ENCODE measurements around the gene ATL1.
"Not testable (repeated sequence)": the region's sequence is repeated elsewhere in the genome, so short reads cannot be mapped to it uniquely, and the experiment has no call there.

The ATL1 gene

GRCh38 chr14:50658203-50658602, 98.3 kb downstream of the ATL1 start:
- DNase-seq (ENCODE audit: low read depth) = no peak

DNA sequence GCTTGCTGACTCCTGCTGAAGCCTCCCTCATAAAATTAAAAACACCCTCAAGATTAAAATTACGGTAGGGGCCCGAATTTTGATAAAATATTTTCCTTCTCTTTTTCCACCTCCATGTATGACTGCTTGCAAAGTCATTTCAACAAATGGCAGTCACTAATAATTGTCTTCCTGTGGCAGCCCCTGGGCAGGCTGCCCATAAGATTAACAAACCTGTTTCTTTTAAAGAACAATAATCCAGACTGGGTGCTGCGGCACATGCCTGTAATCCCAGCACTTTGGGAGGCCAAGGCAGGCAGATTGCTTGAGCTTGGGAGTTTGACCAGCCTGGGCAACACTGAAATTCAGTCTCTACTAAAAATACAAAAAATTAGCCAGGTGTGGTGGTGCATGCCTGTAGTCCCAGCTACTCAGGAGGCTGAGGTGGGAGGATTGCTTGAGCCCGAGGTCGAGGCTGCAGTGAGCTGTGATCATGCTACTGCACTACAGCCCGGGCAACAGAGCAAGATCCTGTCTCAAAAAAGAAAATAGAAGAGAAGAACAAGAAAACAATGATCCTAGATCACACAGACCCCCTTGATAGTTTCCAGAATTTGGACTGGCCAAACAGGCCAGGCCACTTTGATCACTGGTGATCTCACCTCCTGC, 99.5 kb downstream of the ATL1 start:
- DNase-seq (ENCODE audit: low read depth) = no peak

- DNase-seq (ENCODE audit: low read depth) = not testable (repeated sequence)
Observed at GRCh38 chr14:50664579-50664978, 104.6 kb downstream of the ATL1 start.

DNA sequence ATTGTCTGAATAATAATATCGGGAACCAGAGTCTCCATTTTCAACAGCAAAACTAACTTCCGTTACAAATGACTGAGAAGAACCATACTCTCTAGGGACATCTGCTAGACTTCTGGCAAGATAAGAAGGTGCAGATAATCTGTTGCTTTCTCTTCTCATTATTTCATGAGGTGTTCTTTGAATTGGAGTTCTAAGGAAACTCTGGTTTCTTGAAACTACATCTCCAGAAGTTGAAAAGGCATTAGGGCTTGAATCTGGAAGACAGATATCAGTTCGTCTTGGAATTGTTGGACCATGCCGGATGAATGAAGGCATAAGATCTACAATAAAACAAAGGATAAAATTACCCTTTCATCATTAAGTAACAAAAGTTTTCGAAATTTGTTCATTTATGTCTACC, 105.4 kb downstream of the ATL1 start:
- DNase-seq (ENCODE audit: low read depth) = not testable (repeated sequence)

- DNase-seq (ENCODE audit: low read depth) = no peak
Observed at GRCh38 chr14:50666772-50667683, 107.1 kb downstream of the ATL1 start.

DNA sequence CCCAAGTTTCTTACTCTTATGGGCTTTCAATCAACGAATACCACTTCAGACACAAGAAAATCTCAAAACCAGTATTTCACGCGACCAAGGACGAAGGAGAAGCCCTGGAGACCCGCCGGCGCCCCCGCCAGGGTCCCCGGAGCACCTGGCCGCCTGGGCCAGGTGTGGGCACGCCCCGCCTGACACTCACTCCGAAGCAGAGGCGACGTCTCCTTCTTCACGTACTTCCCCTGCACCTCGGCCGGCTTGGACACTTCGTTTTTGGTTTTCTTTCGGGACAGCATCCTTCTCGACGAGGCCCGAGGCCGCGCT, 107.7 kb downstream of the ATL1 start:
- no peak for DNase-seq (ENCODE audit: low read depth)

GRCh38 chr14:50667996-50668825, 108.3 kb downstream of the ATL1 start, which contains the start of gene SAV1:
TSS of gene SAV1 (minus strand) at chr14:50668306. CDS start at chr14:50667967, 339 bp downstream.
- peak; percentile 16 for DNase-seq (ENCODE audit: low read depth)

- no peak for DNase-seq (ENCODE audit: low read depth)
Observed at GRCh38 chr14:50668826-50669143, 108.8 kb downstream of the ATL1 start.

DNA sequence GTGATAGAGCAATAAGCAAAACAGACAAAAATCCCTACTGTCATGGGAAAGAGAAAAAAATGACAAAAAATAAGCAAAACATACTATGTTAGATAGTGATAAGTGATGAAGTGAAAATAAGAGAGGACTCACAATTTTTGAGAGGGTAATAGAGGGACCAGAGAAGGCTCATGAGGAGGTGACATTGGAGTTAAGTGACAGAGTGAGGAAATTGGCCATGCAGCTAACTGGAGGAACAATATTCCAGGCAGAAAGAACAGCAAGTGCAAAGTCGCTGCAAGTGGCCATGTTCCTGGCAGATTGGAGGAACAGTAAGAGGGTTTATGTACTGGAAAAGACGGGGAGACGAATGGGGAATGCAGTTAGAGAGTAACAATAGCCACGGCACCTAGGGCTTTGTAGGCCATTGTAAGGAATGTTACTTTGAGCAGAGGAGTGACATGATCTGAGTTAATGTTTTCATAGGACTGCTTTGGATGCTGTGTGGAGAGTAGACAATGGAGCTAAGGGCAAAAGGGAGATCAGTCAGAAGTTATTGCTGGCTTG, 109.6 kb downstream of the ATL1 start:
- DNase-seq (ENCODE audit: low read depth) = no peak

DNA sequence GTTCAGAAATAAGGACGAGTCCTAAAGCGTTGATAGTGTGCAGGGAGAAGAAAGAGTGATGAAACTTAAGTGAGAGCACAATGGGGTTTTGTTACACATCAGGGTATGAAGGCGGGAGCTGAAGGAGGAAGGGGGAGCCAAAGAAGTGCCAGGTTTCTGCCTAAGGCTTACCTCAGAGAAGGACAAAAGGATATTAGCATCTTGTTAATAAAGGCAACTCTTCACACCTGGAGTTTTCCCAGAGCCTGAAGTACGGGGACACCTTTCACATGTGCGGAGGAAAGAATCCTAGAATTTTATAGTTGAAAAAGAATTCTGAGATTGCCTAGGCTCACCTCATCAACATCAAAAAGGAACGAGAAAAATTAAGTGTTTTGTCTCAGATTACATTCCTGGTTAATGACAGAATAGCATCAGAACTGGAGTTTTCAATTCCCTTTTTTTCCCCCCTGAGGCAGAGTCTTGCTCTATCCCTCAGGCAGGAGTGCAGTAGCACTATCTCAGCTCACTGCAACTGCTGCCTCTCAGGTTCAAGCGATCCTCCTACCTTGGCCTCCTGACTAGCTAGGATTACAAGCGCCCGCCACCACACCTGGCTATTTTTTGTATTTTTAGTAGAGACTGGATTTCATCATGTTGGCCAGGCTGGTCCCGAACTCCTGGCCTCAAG, 110.4 kb downstream of the ATL1 start:
- no peak for DNase-seq (ENCODE audit: low read depth)

- DNase-seq (ENCODE audit: low read depth) = no peak
Observed at GRCh38 chr14:50670866-50671256, 110.9 kb downstream of the ATL1 start.

DNA sequence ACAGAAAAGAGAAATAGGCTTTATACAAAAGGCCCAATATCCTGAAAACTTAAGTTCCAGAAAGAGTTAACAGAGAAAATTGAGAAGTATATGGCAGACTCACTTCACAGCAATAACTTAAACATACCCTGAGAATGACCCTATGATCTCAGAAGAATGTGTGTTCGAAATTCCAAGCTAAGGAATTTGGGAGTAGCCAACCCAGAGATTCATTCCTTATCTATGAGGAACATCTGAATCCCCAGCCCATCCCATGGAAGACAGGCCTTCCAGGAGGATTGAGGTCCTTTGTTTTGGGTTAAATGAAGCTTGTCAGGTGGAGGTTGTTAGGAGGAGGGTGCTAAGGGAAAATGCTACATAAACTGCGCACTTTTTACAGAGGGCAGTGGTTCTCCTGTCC, 115.7 kb downstream of the ATL1 start:
- no peak for DNase-seq (ENCODE audit: low read depth)

DNA sequence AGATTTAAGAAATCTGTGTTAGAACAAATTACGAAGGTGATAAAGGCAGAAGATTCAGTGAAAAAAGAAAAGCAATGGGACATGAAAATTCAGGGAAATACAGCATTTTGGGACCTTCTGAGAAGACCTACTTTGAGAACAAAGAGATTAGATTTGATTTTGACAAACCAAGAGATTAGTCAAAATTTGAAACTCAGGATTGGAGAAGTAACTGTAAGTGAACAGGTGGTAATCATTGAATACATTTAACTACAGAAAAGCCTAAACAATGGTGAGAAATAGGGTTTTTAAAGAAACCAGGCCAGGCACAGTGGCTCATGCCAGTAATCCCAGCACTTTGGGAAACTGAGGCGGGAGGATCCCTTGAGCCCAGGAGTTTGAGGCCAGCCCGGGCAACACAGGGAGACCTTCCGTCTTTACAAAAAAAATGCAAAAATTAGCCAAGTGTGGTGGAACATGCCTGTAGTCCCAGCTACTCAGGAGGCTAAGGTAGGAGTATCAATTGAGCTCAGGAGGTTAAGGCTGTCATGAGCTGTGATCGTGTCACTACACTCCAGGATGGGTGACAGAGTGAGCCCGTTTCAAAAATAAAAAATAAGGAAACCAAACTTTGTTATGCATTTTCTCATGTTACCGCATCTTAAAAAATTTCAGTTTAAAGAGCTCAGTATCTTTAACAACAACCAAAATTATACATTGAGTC, 117.0 kb downstream of the ATL1 start:
- DNase-seq (ENCODE audit: low read depth) = no peak

DNA sequence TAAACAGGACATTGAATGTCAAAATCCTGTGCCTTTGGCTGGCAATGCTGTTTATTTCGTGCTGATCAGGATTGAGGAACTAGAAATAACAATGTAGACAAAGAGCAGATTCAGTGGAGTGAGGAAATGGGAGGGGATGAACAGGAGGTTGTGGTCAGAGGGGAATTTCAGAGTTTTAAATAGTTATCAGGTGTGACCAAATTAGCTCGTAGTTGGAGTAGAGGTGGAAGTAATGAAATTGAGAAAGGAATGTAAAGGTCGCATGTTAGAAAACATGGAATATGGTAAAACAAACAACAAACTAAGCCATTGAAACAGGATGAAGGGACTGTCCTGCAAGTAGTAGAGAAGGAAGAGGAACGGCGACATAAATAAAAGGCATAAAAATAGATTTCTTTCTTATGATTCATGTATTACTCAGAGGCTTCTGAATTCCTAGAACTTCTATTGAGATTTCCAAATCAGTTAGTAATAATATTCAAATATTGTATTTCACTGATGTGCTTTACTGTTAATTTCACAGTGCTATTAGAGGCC, 117.7 kb downstream of the ATL1 start:
- DNase-seq (ENCODE audit: low read depth) = no peak

DNA sequence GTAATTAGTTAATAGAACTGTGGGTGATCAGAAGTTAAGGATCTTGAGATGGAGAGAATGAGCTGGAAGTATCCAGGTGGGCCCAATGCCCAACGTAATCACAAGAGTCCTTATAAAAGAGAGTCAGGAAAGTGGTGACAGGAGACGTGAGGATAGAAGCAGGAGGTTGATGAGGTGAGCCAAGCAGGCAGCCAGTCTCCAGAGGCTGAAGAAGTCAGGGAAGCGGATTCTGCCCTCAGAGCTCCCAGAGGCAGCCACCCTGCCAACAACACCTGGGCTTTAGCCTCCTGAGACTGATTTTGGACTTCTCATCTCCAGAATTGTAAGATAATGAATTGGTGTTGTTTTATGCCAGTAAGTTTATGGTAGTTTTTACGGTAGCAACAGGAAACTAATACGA, 118.2 kb downstream of the ATL1 start:
- no peak for DNase-seq (ENCODE audit: low read depth)

DNA sequence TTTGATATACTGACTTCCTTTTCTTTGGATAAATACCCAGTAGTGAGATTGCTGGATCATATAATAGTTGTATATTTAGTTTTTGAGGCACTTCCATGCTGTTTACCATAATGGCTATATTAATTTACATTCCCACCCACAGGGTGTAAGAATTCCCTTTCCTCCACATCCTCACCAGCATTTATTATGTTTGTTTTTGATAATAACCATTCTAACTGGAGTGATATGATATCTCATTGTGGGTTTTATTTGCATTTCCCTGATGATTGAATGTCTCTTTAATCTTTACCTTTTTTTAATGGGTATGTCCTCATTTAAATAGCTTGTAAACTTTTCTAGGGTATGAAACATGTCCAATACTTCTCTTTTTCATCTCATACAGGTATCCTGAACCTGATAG, 119.7 kb downstream of the ATL1 start:
- no peak for DNase-seq (ENCODE audit: low read depth)

Data from stimulated activated CD8-positive, alpha-beta memory T cell treated with anti-CD3 and anti-CD28 coated beads, Interleukin-7, amount 100 ng/mL, for 24 hours (primary cell).